GM23248 (cell line): ENCODE data around the gene CHTF18.

Experiments used
- EZH2 ChIP-seq: fragments of 200-600 bp; sonication (generic); IDR thresholded peaks from 2 replicates; pipeline ENCODE4 v1.6.1; 2018; ENCODE audit warnings: antibody characterized with exemption, mild to moderate bottlenecking; ENCODE audit not compliant: insufficient read depth, poor library complexity, severe bottlenecking
- EZH2phosphoT487 ChIP-seq: fragments of 200-600 bp; sonication (generic); IDR thresholded peaks from 2 replicates; pipeline ENCODE4 v1.6.1; 2018; ENCODE audit warnings: antibody characterized with exemption, moderate library complexity, mild to moderate bottlenecking, low read depth; ENCODE audit not compliant: insufficient read depth

- TF ChIP-seq EZH2phosphoT487 (no peak), EZH2 (no peak)
Observed at GRCh38 chr16:830107-830870, 41.9 kb downstream of the CHTF18 start.
